ENCODE results near the gene CFP. TPM values are rescaled to one million over a fixed set of nuclear protein-coding genes. Genes with fewer than 3 reads are reported as not detected.

The CFP gene
- total RNA-seq, 1 experiment from 2014 or later = 0.34 TPM

DNA sequence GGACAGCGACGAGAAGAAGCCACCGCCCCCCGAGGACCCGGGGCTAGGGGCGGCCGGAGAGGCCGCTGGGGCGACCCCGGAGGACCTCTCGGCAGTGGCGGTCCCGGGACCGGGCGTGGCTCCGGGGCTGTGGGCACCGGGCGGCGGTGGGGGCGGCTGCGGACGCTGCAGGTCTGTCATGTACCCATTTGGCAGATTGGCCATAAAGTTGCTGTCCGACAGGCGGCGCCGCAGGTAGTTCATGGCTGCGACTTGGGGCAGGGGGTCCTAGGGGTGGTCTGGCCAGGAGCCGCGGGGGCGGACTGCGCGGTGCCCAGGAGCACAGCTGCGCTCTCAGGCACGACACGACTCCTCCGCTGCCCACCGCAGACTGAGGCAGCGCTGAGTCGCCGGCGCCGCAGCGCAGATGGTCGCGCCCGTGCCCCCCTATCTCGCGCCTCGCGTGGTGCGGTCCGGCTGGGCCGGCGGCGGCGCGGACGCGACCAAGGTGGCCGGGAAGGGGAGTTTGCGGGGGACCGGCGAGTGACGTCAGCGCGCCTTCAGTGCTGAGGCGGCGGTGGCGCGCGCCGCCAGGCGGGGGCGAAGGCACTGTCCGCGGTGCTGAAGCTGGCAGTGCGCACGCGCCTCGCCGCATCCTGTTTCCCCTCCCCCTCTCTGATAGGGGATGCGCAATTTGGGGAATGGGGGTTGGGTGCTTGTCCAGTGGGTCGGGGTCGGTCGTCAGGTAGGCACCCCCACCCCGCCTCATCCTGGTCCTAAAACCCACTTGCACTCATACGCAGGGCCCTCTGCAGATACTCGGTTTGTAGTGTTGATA is 10.0 kb downstream of the CFP start, which contains the start of gene SYN1:
SYN1 (minus strand) TSS at position 372 of the 817 bp plus-strand sequence; CDS start at position 243, 129 bp downstream.
- no TSS peak for BruUV-seq (replicated peaks)
- H3K4me3 Mint-ChIP-seq (ENCODE audit: unreplicated experiment) = no peak within 1 kb of the TSS
- intact Hi-C loops (cut with micrococcal nuclease; ENCODE audit: unreplicated experiment) = no loop called here
- CTCF ChIA-PET = no interaction called here
- H3K9me3 Mint-ChIP-seq (ENCODE audit: unreplicated experiment) = no peaks in the 10 kb centered on the region
- peaks cover 7% of the 10 kb centered on the region for H3K36me3 Mint-ChIP-seq (ENCODE audit: insufficient read depth, unreplicated experiment)
- POLR2A ChIA-PET = no interaction called here
- TF ChIP-seq, protein P1, sequence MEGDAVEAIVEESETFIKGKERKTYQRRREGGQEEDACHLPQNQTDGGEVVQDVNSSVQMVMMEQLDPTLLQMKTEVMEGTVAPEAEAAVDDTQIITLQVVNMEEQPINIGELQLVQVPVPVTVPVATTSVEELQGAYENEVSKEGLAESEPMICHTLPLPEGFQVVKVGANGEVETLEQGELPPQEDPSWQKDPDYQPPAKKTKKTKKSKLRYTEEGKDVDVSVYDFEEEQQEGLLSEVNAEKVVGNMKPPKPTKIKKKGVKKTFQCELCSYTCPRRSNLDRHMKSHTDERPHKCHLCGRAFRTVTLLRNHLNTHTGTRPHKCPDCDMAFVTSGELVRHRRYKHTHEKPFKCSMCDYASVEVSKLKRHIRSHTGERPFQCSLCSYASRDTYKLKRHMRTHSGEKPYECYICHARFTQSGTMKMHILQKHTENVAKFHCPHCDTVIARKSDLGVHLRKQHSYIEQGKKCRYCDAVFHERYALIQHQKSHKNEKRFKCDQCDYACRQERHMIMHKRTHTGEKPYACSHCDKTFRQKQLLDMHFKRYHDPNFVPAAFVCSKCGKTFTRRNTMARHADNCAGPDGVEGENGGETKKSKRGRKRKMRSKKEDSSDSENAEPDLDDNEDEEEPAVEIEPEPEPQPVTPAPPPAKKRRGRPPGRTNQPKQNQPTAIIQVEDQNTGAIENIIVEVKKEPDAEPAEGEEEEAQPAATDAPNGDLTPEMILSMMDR (IDR thresholded peaks at IDR 0.05; ENCODE audit: insufficient read depth in 1 of 2, low read depth in 1 of 2, low read length in 1 of 2, severe bottlenecking in 1 of 2, unreplicated experiment in 1 of 2) = no peak
- H3K27ac Mint-ChIP-seq (ENCODE audit: unreplicated experiment) = no peak within 1 kb of the TSS
- H3K4me1 Mint-ChIP-seq (ENCODE audit: low read depth, unreplicated experiment) = no peaks in the 10 kb centered on the region
- H3K4me1 ChIP-seq = no peaks in the 10 kb centered on the region
- no peak for DNase-seq
- H3K27me3 ChIP-seq (replicated peaks; ENCODE audit: control insufficient read depth, insufficient read depth, low read length) = no peaks in the 10 kb centered on the region
- H3K9me3 ChIP-seq = no peaks in the 10 kb centered on the region
- H3K36me3 ChIP-seq (ENCODE audit: control insufficient read depth, insufficient read depth, low read length) = no peaks in the 10 kb centered on the region
- no peak within 1 kb of the TSS for H3K4me3 ChIP-seq (ENCODE audit: low read depth, low read length)
- peaks cover 3% of the 10 kb centered on the region for H3K27me3 Mint-ChIP-seq (ENCODE audit: insufficient read depth, unreplicated experiment)

DNA sequence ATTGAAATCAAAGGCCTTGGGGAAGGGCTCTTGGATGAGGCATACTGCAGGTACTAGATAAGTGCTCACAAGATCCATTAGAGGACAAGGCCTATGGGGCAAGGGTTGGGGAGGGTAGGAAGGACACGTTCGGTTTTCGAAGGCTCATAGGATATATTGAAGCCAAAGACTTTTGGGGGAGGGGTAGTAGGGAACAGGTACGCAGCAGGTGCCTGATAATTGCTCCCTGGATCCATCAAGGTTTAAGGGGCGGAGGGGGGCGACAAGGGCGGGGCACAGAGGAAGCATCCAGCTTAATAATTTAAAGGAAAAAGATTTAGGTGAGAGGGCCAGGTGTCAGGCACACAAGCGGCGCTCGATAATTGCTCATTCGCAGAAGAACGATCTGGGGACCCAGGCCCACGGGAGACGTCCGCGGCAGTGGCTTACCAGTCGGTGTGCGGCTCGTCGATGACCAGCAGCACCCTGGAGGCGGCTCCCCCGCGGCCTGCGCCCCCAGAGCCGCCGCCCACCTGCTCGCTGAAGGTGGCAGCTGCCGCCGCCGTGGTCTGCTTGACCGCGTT is 10.7 kb downstream of the CFP start:
- no peak overlapping the region for H3K4me3 ChIP-seq (ENCODE audit: low read depth, low read length)
- no TSS peak for BruUV-seq (replicated peaks)
- H3K4me1 Mint-ChIP-seq (ENCODE audit: low read depth, unreplicated experiment) = no peaks in the 10 kb centered on the region
- no peak overlapping the region for H3K4me3 Mint-ChIP-seq (ENCODE audit: unreplicated experiment)
- no peaks in the 10 kb centered on the region for H3K36me3 ChIP-seq (ENCODE audit: control insufficient read depth, insufficient read depth, low read length)
- CTCF ChIA-PET = no interaction called here
- TF ChIP-seq, protein P1 (IDR thresholded peaks at IDR 0.05; ENCODE audit: insufficient read depth in 1 of 2, low read depth in 1 of 2, low read length in 1 of 2, severe bottlenecking in 1 of 2, unreplicated experiment in 1 of 2) = no peak
- H3K4me1 ChIP-seq = no peaks in the 10 kb centered on the region
- no peaks in the 10 kb centered on the region for H3K27me3 ChIP-seq (replicated peaks; ENCODE audit: control insufficient read depth, insufficient read depth, low read length)
- H3K9me3 ChIP-seq = no peaks in the 10 kb centered on the region
- no peaks in the 10 kb centered on the region for H3K9me3 Mint-ChIP-seq (ENCODE audit: unreplicated experiment)
- peaks cover 3% of the 10 kb centered on the region for H3K27me3 Mint-ChIP-seq (ENCODE audit: insufficient read depth, unreplicated experiment)
- H3K36me3 Mint-ChIP-seq (ENCODE audit: insufficient read depth, unreplicated experiment) = peaks cover 7% of the 10 kb centered on the region
- DNase-seq = no peak
- H3K27ac Mint-ChIP-seq (ENCODE audit: unreplicated experiment) = no peak overlapping the region
- intact Hi-C loops (cut with micrococcal nuclease; ENCODE audit: unreplicated experiment) = no loop called here
- POLR2A ChIA-PET = no interaction called here

DNA sequence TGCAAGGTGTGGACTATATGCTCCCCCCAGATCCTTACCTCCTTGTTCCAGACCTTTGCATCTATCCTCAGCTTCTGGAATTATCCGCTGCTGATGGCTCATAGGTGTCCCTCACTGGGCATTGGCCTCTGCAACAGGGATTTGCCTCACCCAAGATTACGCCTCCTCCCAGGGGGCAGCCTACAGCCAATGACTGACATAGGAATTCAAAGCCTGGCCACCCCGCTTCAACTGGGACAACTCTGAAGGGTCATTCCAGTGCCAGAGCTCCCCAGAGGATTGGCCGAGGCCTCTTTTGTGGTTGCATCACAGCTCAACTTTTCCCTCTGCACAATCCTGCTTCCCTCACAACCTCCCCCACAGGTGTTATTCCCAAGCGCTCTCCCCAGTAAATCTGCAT is 15.1 kb downstream of the CFP start:
- Mint-ChIP-seq H3K36me3 (ENCODE audit: insufficient read depth, unreplicated experiment) (no peaks in the 10 kb centered on the region), H3K4me3 (ENCODE audit: unreplicated experiment) (no peak overlapping the region), H3K9me3 (ENCODE audit: unreplicated experiment) (no peaks in the 10 kb centered on the region), H3K27ac (ENCODE audit: unreplicated experiment) (no peak overlapping the region), H3K4me1 (ENCODE audit: low read depth, unreplicated experiment) (no peaks in the 10 kb centered on the region), H3K27me3 (ENCODE audit: insufficient read depth, unreplicated experiment) (no peaks in the 10 kb centered on the region)
- POLR2A ChIA-PET = no interaction called here
- intact Hi-C loops (cut with micrococcal nuclease; ENCODE audit: unreplicated experiment) = no loop called here
- no peak overlapping the region for H3K4me3 ChIP-seq (ENCODE audit: low read depth, low read length)
- no peaks in the 10 kb centered on the region for H3K36me3 ChIP-seq (ENCODE audit: control insufficient read depth, insufficient read depth, low read length)
- no peaks in the 10 kb centered on the region for H3K4me1 ChIP-seq
- no TSS peak for BruUV-seq (replicated peaks)
- CTCF ChIA-PET = no interaction called here
- H3K9me3 ChIP-seq = no peaks in the 10 kb centered on the region
- no peak for DNase-seq
- TF ChIP-seq, protein P1 (IDR thresholded peaks at IDR 0.05; ENCODE audit: insufficient read depth in 1 of 2, low read depth in 1 of 2, low read length in 1 of 2, severe bottlenecking in 1 of 2, unreplicated experiment in 1 of 2) = no peak
- no peaks in the 10 kb centered on the region for H3K27me3 ChIP-seq (replicated peaks; ENCODE audit: control insufficient read depth, insufficient read depth, low read length)
